Measurements from ENCODE around the gene EAF2. TPM values are rescaled to one million over a fixed set of nuclear protein-coding genes. Genes with fewer than 3 reads are reported as not detected.

The EAF2 gene
- polyA plus RNA-seq, 1 donor = 8.1 TPM

Other genes with a start within 250 kb of the EAF2 start
- gene FBXO40, start 241.8 kb upstream of the EAF2 start, polyA plus RNA-seq (ENCODE audit: insufficient read length) = 3.4 TPM
- gene HCLS1, start 174.3 kb upstream of the EAF2 start, polyA plus RNA-seq (ENCODE audit: insufficient read length) = 6.3 TPM
- 44.8 TPM for gene GOLGB1, start 85.5 kb upstream of the EAF2 start, polyA plus RNA-seq (ENCODE audit: insufficient read length)
- 18.2 TPM for gene IQCB1, start 149 bp upstream of the EAF2 start, polyA plus RNA-seq (ENCODE audit: insufficient read length)
- 49.8 TPM for gene SLC15A2, start 59.2 kb downstream of the EAF2 start, polyA plus RNA-seq (ENCODE audit: insufficient read length)
- gene ILDR1, start 187.0 kb downstream of the EAF2 start, polyA plus RNA-seq (ENCODE audit: insufficient read length) = 0.35 TPM
- gene CD86, start 220.2 kb downstream of the EAF2 start, polyA plus RNA-seq (ENCODE audit: insufficient read length) = 1.5 TPM

Data from forelimb muscle (tissue), 1 donor.